NT2/D1 (cell line): Measurements from ENCODE around the gene STX2.
"Not testable (repeated sequence)": the region's sequence is repeated elsewhere in the genome, so short reads cannot be mapped to it uniquely, and the experiment has no call there.

Experiments used
- SUZ12 ChIP-seq: IDR thresholded peaks from 2 replicates; pipeline ENCODE4 v1.6.1; 2011; ENCODE audit not compliant: insufficient read length, insufficient read depth; ENCODE audit errors: extremely low read depth
- ZNF274 ChIP-seq: IDR thresholded peaks from 2 replicates; pipeline ENCODE4 v1.6.1; 2011; ENCODE audit warnings: mild to moderate bottlenecking, low read depth, low read length

GRCh38 chr12:130887190-130887589 is 48.1 kb upstream of the STX2 start:
- TF ChIP-seq SUZ12, ZNF274: not testable (repeated sequence)
